ENCODE measurements around the gene VMO1. TPM values are rescaled to one million over a fixed set of nuclear protein-coding genes. Genes with fewer than 3 reads are reported as not detected.

Gene VMO1
- total and polyA plus RNA-seq, 2 donors (not counting 3 experiments of a cell fraction or from before 2014, with no cell fraction given): 0.23 TPM; not detected in 1

DNA sequence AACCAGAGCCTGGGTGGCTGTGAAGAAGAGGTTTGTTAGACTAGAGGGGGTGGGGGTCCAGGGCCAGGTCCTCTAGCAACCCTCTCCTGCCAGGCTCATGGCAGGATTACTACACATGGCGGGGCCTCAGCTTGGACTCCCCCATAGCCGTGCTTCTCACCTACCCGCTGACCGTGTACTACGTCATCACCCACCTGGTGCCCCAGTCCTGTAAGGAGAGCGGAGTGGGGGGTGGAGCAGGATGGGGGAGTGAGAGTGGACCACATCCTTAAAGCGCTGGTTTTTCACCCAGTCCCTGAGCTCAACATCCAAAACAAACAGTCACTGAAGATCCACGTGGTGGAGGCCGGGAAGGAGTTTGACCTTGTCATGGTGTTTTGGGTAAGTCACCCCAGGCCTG lies 42.3 kb downstream of the VMO1 start:
- H3K27ac ChIP-seq (ENCODE audit: insufficient read depth, low read depth, low read length): no peak overlapping the region
- H4K20me1 ChIP-seq (replicated peaks; ENCODE audit: control insufficient read depth, extremely low read depth, insufficient read depth, low read length): no peaks in the 10 kb centered on the region
- intact Hi-C loops (cut with micrococcal nuclease) (no loop called here), dilution Hi-C loops (cut with MboI; ENCODE audit: extremely low pct_ligation_motif_present, low sequenced_read_pairs) (no loop called here)
- no peaks in the 10 kb centered on the region for H3K9me1 ChIP-seq (replicated peaks; ENCODE audit: control insufficient read depth, extremely low read depth, insufficient read depth, low read length)
- POLR2A ChIA-PET: no interaction called here
- peaks cover under 1 to 10% of the 10 kb centered on the region in 2 experiments for H3K27me3 ChIP-seq (ENCODE audit: control insufficient read depth in 2 of 2, insufficient read depth in 2 of 2, low read length in 2 of 2)
- no peak for TF ChIP-seq GATA2 (IDR thresholded peaks at IDR 0.05; ENCODE audit: insufficient read depth, insufficient read length, low read depth, low read length)
- TF ChIP-seq CTCF (IDR thresholded peaks at IDR 0.05; ENCODE audit: extremely low read depth in 1 of 2, insufficient read depth in 1 of 2, low read depth in 1 of 2, low read length in 2 of 2): no peak
- no peak for TF ChIP-seq EZH2 (IDR thresholded peaks at IDR 0.05; ENCODE audit: borderline replicate concordance, low read depth, low read length, severe bottlenecking)
- no peak for TF ChIP-seq JUN (IDR thresholded peaks at IDR 0.05; ENCODE audit: borderline replicate concordance, insufficient read depth, insufficient read length, low read depth)
- TF ChIP-seq MYC (IDR thresholded peaks at IDR 0.05; ENCODE audit: low read depth, low read length): no peak
- no peak for TF ChIP-seq FOS (IDR thresholded peaks at IDR 0.05; ENCODE audit: borderline replicate concordance, insufficient read depth, low read length)
- TF ChIP-seq, protein P1, sequence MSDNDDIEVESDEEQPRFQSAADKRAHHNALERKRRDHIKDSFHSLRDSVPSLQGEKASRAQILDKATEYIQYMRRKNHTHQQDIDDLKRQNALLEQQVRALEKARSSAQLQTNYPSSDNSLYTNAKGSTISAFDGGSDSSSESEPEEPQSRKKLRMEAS (IDR thresholded peaks at IDR 0.05; ENCODE audit: insufficient read depth, insufficient read length): no peak
- TF ChIP-seq POLR2AphosphoS5 (IDR thresholded peaks at IDR 0.05; ENCODE audit: insufficient read depth, low read depth, low read length): no peak
- no peak for TF ChIP-seq POLR2A (IDR thresholded peaks at IDR 0.05; ENCODE audit: low read depth, low read length)
- BruUV-seq (replicated peaks): no TSS peak
- FAIRE-seq (no peak), DNase-seq (ENCODE audit: low read depth, low spot score) (no peak)
- H3K36me3 ChIP-seq (ENCODE audit: control insufficient read depth in 2 of 2, extremely low read depth in 1 of 2, insufficient read depth in 2 of 2, low read length in 2 of 2): no peaks in the 10 kb centered on the region
- H3K4me2 ChIP-seq (ENCODE audit: insufficient read depth, low read length): no peak overlapping the region
- peaks cover 6% of the 10 kb centered on the region for H3K4me1 ChIP-seq (ENCODE audit: control insufficient read depth, extremely low read depth, insufficient read depth, low read length)
- no peaks in the 10 kb centered on the region for H3K79me2 ChIP-seq (ENCODE audit: control insufficient read depth, insufficient read depth, low read length)
- H3K9ac ChIP-seq (replicated peaks; ENCODE audit: extremely low read depth, insufficient read depth, low read length): no peak overlapping the region
- no peak overlapping the region for H2AFZ ChIP-seq (ENCODE audit: low read depth, low read length)
- CTCF ChIA-PET: interaction anchor here (1.2 to 1.6 kb wide), 3 partner anchors 12 to 46 kb away, joined by 3 to 10 read pairs (median 3); no protein-coding TSS in a partner anchor
- H3K4me3 ChIP-seq (replicated peaks in 1 of 3; ENCODE audit: insufficient read depth in 1 of 3, low read depth in 1 of 3, low read length in 3 of 3): no peak overlapping the region
- H3K9me3 ChIP-seq (replicated peaks; ENCODE audit: control insufficient read depth, insufficient read depth, low read length): no peaks in the 10 kb centered on the region
